H1 (cell line): ENCODE data around the gene RAB8B. TPM values are rescaled to one million over a fixed set of nuclear protein-coding genes. Genes with fewer than 3 reads are reported as not detected.

Experiments used
- CTCF ChIA-PET: fragments of 300-600 bp; sonication (Branson Sonifier 250); formaldehyde crosslinking; loops from one replicate; lab custom pipeline; 2021; ENCODE audit not compliant: partially characterized antibody; lab: Charles Lee
- POLR2A ChIA-PET: fragments of 300-600 bp; sonication (Branson Sonifier 250); formaldehyde crosslinking; loops from one replicate; lab custom pipeline; 2021; ENCODE audit warnings: inconsistent platforms; ENCODE audit not compliant: partially characterized antibody; lab: Charles Lee
- DNase-seq, 2 experiments: peaks; one replicate each; pipeline versions ENCODE4 v3.0.0 to v3.0.0-alpha.2; 2010 to 2022; ENCODE audit warnings: low spot score in 2 of 2, low read depth in 1 of 2, mixed read lengths in 1 of 2
- FAIRE-seq: peaks from 2 replicates; lab custom pipeline; 2011; peaks lifted over from hg19 to GRCh38; lab: Jason Lieb, UNC
- H2AFZ ChIP-seq: 2 replicates; pipeline ENCODE4 v1.8.1; 2012; ENCODE audit warnings: low read length, inconsistent platforms
- H2AK5ac ChIP-seq: 2 replicates; pipeline ENCODE4 v1.6.1; 2013; ENCODE audit warnings: low read depth, low read length
- H2BK120ac ChIP-seq: replicated peaks from 2 replicates; pipeline ENCODE3; 2013; ENCODE audit warnings: low read depth, low read length, inconsistent platforms
- H2BK12ac ChIP-seq: 2 replicates; pipeline ENCODE4 v1.6.1; 2013; ENCODE audit warnings: low read depth, low read length
- H2BK15ac ChIP-seq: 2 replicates; pipeline ENCODE4 v1.6.1; 2013; ENCODE audit warnings: low read length
- H2BK20ac ChIP-seq: 2 replicates; pipeline ENCODE4 v1.6.1; 2013; ENCODE audit warnings: low read length
- H2BK5ac ChIP-seq: 2 replicates; pipeline ENCODE4 v1.6.1; 2013; ENCODE audit warnings: low read depth, low read length
- H3K14ac ChIP-seq: 2 replicates; pipeline ENCODE4 v1.6.1; 2013; ENCODE audit warnings: inconsistent platforms; ENCODE audit not compliant: insufficient read length
- H3K18ac ChIP-seq: 2 replicates; pipeline ENCODE4 v1.6.1; 2013; ENCODE audit warnings: low read length; ENCODE audit errors: extremely low read depth
- H3K23ac ChIP-seq: 2 replicates; pipeline ENCODE4 v1.6.1; 2013; ENCODE audit warnings: inconsistent platforms; ENCODE audit not compliant: insufficient read length
- H3K23me2 ChIP-seq: 2 replicates; pipeline ENCODE4 v1.6.1; 2013; ENCODE audit warnings: low read depth, low read length
- H3K27ac ChIP-seq: 2 replicates; pipeline ENCODE4 v1.6.1; 2011; ENCODE audit warnings: low read depth, low read length, inconsistent platforms
- H3K27me3 ChIP-seq, 4 experiments: replicated peaks in 1 of 4; 1 replicate in 1 of 4; 2 replicates in 3 of 4; pipeline versions ENCODE4 v1.6.1 to v1.8.1; 2011 to 2013; ENCODE audit warnings: low read length in 3 of 4, mild to moderate bottlenecking in 3 of 4, inconsistent platforms in 2 of 4, mixed read lengths in 2 of 4, moderate library complexity in 1 of 4; ENCODE audit not compliant: control insufficient read depth in 3 of 4, insufficient read depth in 3 of 4; ENCODE audit errors: extremely low read depth in 1 of 4
- H3K36me3 ChIP-seq, 4 experiments: 2 replicates each; pipeline versions ENCODE4 v1.6.1 to v1.8.1; 2011 to 2013; ENCODE audit warnings: mild to moderate bottlenecking in 4 of 4, low read length in 3 of 4, moderate library complexity in 2 of 4, control low read depth in 1 of 4, inconsistent platforms in 1 of 4; ENCODE audit not compliant: insufficient read depth in 4 of 4, control insufficient read depth in 2 of 4
- H3K4ac ChIP-seq: replicated peaks from 2 replicates; pipeline ENCODE3; 2013; ENCODE audit warnings: low read length, low read depth, mixed read lengths, inconsistent platforms; ENCODE audit not compliant: insufficient read length
- H3K4me1 ChIP-seq, 4 experiments: replicated peaks in 1 of 4; 1 replicate in 1 of 4; 2 replicates in 3 of 4; pipeline versions ENCODE4 v1.6.1 to v1.8.1; 2011 to 2013; ENCODE audit warnings: low read length in 3 of 4, inconsistent platforms in 2 of 4, mixed read lengths in 1 of 4; ENCODE audit not compliant: insufficient read depth in 4 of 4, control insufficient read depth in 3 of 4
- H3K4me2 ChIP-seq, 2 experiments: 2 replicates each; pipeline versions ENCODE4 v1.6.1 to v1.8.1; 2011 to 2013; ENCODE audit warnings: low read depth in 2 of 2, low read length in 2 of 2, control low read depth in 1 of 2, inconsistent platforms in 1 of 2, mild to moderate bottlenecking in 1 of 2; ENCODE audit not compliant: insufficient read depth in 1 of 2
- H3K4me3 ChIP-seq, 4 experiments: fragments of 200-600, 300-600 bp in 1 of 4; sonication (generic), shearing (Covaris generic), sonication (Bioruptor Twin) in 1 of 4; 2 replicates each; pipeline versions ENCODE4 v1.5.1 to v1.8.1; 2011 to 2016; ENCODE audit warnings: low read length in 4 of 4, low read depth in 3 of 4, control low read depth in 2 of 4, inconsistent platforms in 2 of 4, mild to moderate bottlenecking in 2 of 4, mixed read lengths in 1 of 4, moderate library complexity in 1 of 4; ENCODE audit not compliant: insufficient read depth in 2 of 4; ENCODE audit errors: extremely low read depth in 1 of 4
- H3K56ac ChIP-seq: replicated peaks from 2 replicates; pipeline ENCODE3; 2013; ENCODE audit warnings: low read depth, mild to moderate bottlenecking, mixed read lengths, low read length, inconsistent platforms; ENCODE audit not compliant: insufficient read length
- H3K79me1 ChIP-seq: 2 replicates; pipeline ENCODE4 v1.6.1; 2013; ENCODE audit warnings: low read depth, low read length, control low read depth
- H3K79me2 ChIP-seq, 2 experiments: 2 replicates each; pipeline versions ENCODE4 v1.6.1 to v1.8.1; 2012 to 2013; ENCODE audit warnings: low read length in 2 of 2, mild to moderate bottlenecking in 2 of 2, inconsistent platforms in 1 of 2; ENCODE audit not compliant: insufficient read depth in 2 of 2, control insufficient read depth in 1 of 2
- H3K9ac ChIP-seq, 4 experiments: replicated peaks in 1 of 4; 1 replicate in 1 of 4; 2 replicates in 3 of 4; pipeline versions ENCODE4 v1.6.1 to v1.8.1; 2011 to 2013; ENCODE audit warnings: low read depth in 3 of 4, low read length in 3 of 4, control low read depth in 2 of 4, mild to moderate bottlenecking in 2 of 4, moderate library complexity in 2 of 4, inconsistent platforms in 1 of 4; ENCODE audit errors: extremely low read depth in 1 of 4
- H3K9me3 ChIP-seq, 2 experiments: 2 replicates each; pipeline versions ENCODE4 v1.6.1 to v1.8.1; 2012 to 2013; ENCODE audit warnings: mild to moderate bottlenecking in 2 of 2, moderate library complexity in 2 of 2, control low read depth in 1 of 2, inconsistent platforms in 1 of 2, low read depth in 1 of 2, low read length in 1 of 2, mixed read lengths in 1 of 2; ENCODE audit not compliant: insufficient read depth in 2 of 2
- H4K20me1 ChIP-seq, 2 experiments: replicated peaks in 1 of 2; 2 replicates each; pipeline versions ENCODE3 to v1.8.1; 2011 to 2013; ENCODE audit warnings: inconsistent platforms in 2 of 2, low read length in 2 of 2, mild to moderate bottlenecking in 1 of 2; ENCODE audit not compliant: insufficient read depth in 2 of 2, control insufficient read depth in 1 of 2
- H4K5ac ChIP-seq: 2 replicates; pipeline ENCODE4 v1.6.1; 2013; ENCODE audit warnings: low read length, low read depth, mixed read lengths, inconsistent platforms; ENCODE audit not compliant: insufficient read length
- H4K8ac ChIP-seq: 2 replicates; pipeline ENCODE4 v1.8.0; 2013; ENCODE audit warnings: mild to moderate bottlenecking, moderate library complexity, low read length, inconsistent platforms; ENCODE audit not compliant: insufficient read depth; ENCODE audit errors: extremely low read depth
- H4K91ac ChIP-seq: replicated peaks from 2 replicates; pipeline ENCODE3; 2013; ENCODE audit warnings: low read length, mixed read lengths, inconsistent platforms; ENCODE audit not compliant: insufficient read length
- NRF1 ChIP-seq: IDR thresholded peaks from 2 replicates; pipeline ENCODE4 v1.6.1; 2011; ENCODE audit warnings: mild to moderate bottlenecking, low read depth, low read length, improper control_type of control experiment
- WGBS, 2 experiments: shearing (Covaris generic) in 1 of 2; methylation state at CpG; one replicate each; pipeline versions ENCODE4 v1.1.6 to v1.1.7; 2013 to 2015; ENCODE audit warnings: low lambda C conversion rate in 2 of 2, mixed read lengths in 2 of 2, inconsistent platforms in 1 of 2, low coverage in 1 of 2, missing lambda C conversion rate in 1 of 2; ENCODE audit not compliant: insufficient replicate concordance in 2 of 2, insufficient coverage in 1 of 2, insufficient read length in 1 of 2; ENCODE audit errors: extremely low coverage in 1 of 2, missing lambda C conversion rate in 1 of 2; 5-methylcytosine and 5-hydroxymethylcytosine counted together
- polyA plus RNA-seq, 7 experiments: library from polyadenylated mRNA; depleted of rRNA in 3 of 7; stranded (reverse) in 5 of 7; unstranded in 2 of 7; fragments of >200 nt in 5 of 7; fragments of 200-250 nt in 2 of 7; gene quantifications; 1 replicate in 5 of 7; 2 replicates in 1 of 7; 4 replicates in 1 of 7; pipeline versions ENCODE4 v1.2.1 to v1.2.3, GENCODE V29; 2011 to 2013; ENCODE audit warnings: missing spikeins in 2 of 7, mixed read lengths in 2 of 7
- total RNA-seq: library from RNA; stranded (reverse); fragmentation: NEBNext Ultra II Directional; extraction: Animal tissue kit (Norgen Biotek cat#: 25700); gene quantifications from 2 replicates; pipeline ENCODE4 v1.2.1, GENCODE V29; 2021

Gene RAB8B
- total and polyA plus RNA-seq, 2 of the 8 experiments (the other 6 are each of a cell fraction or from before 2014, with no cell fraction given), result 9.5 to 47.8 TPM

GRCh38 chr15:63180746-63181145, 8.7 kb upstream of the RAB8B start:
- FAIRE-seq, result no peak
- H4K5ac ChIP-seq, result no peak overlapping the region
- no peaks in the 10 kb centered on the region for H3K79me2 ChIP-seq
- DNase-seq, result no peak
- H3K18ac ChIP-seq, result no peak overlapping the region
- H2BK12ac ChIP-seq, result no peak overlapping the region
- H3K79me1 ChIP-seq, result no peaks in the 10 kb centered on the region
- H2AK5ac ChIP-seq, result no peak overlapping the region
- H3K4me3 ChIP-seq, result no peak overlapping the region
- no peak overlapping the region for H3K23ac ChIP-seq
- no peak overlapping the region for H2BK120ac ChIP-seq
- H3K56ac ChIP-seq, result no peak overlapping the region
- no peak overlapping the region for H3K14ac ChIP-seq
- no peak overlapping the region for H3K4me2 ChIP-seq
- ChIA-PET POLR2A (no interaction called here), CTCF (interaction anchor here (1.0 kb wide), 1 partner anchor 15 kb away, joined by 3 read pairs; no protein-coding TSS in a partner anchor)
- no peaks in the 10 kb centered on the region for H4K20me1 ChIP-seq
- H4K91ac ChIP-seq, result no peak overlapping the region
- no peak overlapping the region for H2BK20ac ChIP-seq
- H3K9me3 ChIP-seq, result no peaks in the 10 kb centered on the region
- no peak overlapping the region for H3K4ac ChIP-seq
- H2BK5ac ChIP-seq, result no peak overlapping the region
- no peak overlapping the region for H4K8ac ChIP-seq
- 87% methylated on average over 2 of the region's 2 CpGs; no CpG with 5 or more reads in 1 of the 2 experiments for WGBS, 2 experiments
- H2BK15ac ChIP-seq, result no peak overlapping the region
- no peak overlapping the region for H3K9ac ChIP-seq
- H3K27me3 ChIP-seq, result no peaks in the 10 kb centered on the region
- H2AFZ ChIP-seq, result no peak overlapping the region
- H3K27ac ChIP-seq, result no peak overlapping the region
- no peaks in the 10 kb centered on the region for H3K4me1 ChIP-seq
- no peaks in the 10 kb centered on the region for H3K36me3 ChIP-seq
- no peaks in the 10 kb centered on the region for H3K23me2 ChIP-seq
- TF ChIP-seq NRF1, result no peak
